DND-41 (cell line): ENCODE results near the gene RPS15.

Source experiments
- EZH2 ChIP-seq: IDR thresholded peaks from 3 replicates; pipeline ENCODE4 v1.6.1; 2012; ENCODE audit warnings: borderline replicate concordance, low read depth, mild to moderate bottlenecking, moderate library complexity, low read length, inconsistent platforms; ENCODE audit not compliant: severe bottlenecking
- TF ChIP-seq, protein P1 (sequence below): IDR thresholded peaks from 2 replicates; pipeline ENCODE4 v1.5.1; 2012; ENCODE audit warnings: borderline replicate concordance, low read length, moderate library complexity, mild to moderate bottlenecking; ENCODE audit not compliant: poor library complexity, severe bottlenecking; ENCODE audit errors: extremely low read depth

GRCh38 chr19:1426736-1427135 lies 11.5 kb upstream of the RPS15 start:
- TF ChIP-seq, protein P1, sequence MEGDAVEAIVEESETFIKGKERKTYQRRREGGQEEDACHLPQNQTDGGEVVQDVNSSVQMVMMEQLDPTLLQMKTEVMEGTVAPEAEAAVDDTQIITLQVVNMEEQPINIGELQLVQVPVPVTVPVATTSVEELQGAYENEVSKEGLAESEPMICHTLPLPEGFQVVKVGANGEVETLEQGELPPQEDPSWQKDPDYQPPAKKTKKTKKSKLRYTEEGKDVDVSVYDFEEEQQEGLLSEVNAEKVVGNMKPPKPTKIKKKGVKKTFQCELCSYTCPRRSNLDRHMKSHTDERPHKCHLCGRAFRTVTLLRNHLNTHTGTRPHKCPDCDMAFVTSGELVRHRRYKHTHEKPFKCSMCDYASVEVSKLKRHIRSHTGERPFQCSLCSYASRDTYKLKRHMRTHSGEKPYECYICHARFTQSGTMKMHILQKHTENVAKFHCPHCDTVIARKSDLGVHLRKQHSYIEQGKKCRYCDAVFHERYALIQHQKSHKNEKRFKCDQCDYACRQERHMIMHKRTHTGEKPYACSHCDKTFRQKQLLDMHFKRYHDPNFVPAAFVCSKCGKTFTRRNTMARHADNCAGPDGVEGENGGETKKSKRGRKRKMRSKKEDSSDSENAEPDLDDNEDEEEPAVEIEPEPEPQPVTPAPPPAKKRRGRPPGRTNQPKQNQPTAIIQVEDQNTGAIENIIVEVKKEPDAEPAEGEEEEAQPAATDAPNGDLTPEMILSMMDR: no peak
- TF ChIP-seq EZH2: no peak
